NCI-H1105 (cell line): Measurements from ENCODE around the gene RETREG3.
"Not testable (repeated sequence)": the region's sequence is repeated elsewhere in the genome, so short reads cannot be mapped to it uniquely, and the experiment has no call there.

Source experiments
- DNase-seq: peaks from one replicate; lab custom pipeline; 2025; lab: John Stamatoyannopoulos, UW

Gene RETREG3, protein sequence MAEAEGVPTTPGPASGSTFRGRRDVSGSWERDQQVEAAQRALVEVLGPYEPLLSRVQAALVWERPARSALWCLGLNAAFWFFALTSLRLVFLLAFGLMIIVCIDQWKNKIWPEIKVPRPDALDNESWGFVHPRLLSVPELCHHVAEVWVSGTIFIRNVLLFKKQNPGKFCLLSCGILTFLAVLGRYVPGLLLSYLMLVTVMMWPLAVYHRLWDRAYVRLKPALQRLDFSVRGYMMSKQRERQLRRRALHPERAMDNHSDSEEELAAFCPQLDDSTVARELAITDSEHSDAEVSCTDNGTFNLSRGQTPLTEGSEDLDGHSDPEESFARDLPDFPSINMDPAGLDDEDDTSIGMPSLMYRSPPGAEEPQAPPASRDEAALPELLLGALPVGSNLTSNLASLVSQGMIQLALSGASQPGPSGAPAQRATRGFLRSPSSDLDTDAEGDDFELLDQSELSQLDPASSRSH

DNA sequence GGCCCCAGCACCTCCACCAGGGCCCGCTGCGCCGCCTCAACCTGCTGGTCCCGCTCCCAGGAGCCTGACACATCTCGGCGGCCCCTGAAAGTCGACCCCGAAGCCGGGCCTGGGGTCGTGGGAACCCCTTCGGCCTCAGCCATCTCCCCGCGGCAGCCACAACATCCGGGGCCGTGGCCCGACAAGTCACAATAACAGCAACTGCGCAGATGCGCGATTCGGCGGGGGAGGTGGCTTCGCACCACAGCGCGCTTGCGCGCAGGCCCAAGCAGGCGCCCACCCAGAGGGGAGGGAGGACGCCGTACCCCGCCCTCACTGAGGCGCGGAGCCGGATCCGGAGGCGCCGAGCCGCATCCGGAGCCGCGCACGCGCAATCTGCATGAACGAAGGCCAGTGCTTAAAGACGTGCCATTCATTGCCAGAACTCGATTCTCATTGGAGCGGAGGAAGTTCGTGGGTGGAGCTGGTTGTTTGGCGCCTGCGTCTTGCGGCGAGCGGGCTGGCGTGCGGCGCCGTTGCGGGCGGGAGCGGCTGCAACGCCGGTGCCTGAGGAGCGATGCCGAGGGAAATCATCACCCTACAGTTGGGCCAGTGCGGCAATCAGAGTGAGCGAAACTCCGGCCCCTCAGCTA is at the start of gene RETREG3, which contains the start of gene TUBG1:
Gene RETREG3, minus strand, starts transcription at position 193 of the 632 bp plus-strand sequence. Its CDS starts 50 bp downstream, at position 143.
Gene TUBG1, plus strand, starts transcription at position 502 of the 632 bp plus-strand sequence. Its CDS starts 55 bp downstream, at position 557.
- peak; percentile 97 for DNase-seq

DNA sequence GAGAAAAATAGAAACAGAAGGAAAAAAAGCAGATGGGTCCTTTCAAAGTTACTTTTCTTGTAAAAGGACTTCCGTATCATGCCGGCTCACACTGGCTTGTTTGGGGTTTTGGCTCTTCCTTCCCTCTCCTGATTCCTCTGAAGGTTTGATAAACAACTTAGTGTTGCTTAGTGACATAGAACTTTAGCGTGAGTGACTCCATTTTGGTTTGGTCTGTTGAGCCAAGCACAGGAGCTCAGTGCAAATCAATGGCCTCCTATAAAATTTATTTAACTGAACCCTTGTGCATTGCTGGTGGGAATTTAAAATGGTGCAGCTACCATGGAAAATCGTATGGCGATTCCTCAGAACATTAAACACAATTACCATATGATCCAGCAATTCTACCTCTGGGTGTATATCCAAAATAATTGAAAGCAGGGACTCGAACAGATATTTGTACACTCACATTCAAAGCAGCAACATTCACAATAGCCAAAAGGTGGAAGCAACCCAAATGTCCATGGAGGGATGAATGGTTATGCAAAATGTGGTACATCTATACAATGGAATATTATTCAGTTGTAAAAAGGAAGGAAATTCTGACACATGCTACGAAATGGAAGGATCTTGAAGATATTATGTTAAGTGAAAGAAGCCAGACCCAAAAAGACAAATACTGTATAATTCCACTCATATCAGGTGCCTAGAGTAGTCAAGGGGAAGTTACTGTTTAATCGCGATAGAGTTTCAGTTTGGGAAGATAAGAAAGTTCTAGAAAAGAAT is 48.8 kb upstream of the RETREG3 start:
- no peak for DNase-seq

DNA sequence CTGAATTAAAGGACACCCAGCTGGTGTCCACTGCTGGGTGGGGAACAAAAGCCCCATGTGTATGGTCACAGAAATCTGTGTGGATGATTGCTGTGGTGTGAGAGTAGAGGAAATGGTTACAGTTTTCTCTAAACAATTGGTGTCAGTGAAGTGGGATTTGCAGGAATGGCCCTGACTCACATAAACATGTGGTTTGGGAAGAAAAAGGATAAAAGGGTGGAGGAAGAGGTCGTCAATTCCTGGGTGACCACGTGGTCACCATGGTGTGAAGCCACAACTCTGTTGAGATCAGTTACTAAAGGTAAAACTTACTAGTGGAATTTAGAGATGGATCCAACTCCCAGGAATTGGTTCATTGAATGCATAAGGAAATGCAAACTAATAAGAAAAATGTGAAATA is 46.4 kb upstream of the RETREG3 start:
- DNase-seq: no peak

DNA sequence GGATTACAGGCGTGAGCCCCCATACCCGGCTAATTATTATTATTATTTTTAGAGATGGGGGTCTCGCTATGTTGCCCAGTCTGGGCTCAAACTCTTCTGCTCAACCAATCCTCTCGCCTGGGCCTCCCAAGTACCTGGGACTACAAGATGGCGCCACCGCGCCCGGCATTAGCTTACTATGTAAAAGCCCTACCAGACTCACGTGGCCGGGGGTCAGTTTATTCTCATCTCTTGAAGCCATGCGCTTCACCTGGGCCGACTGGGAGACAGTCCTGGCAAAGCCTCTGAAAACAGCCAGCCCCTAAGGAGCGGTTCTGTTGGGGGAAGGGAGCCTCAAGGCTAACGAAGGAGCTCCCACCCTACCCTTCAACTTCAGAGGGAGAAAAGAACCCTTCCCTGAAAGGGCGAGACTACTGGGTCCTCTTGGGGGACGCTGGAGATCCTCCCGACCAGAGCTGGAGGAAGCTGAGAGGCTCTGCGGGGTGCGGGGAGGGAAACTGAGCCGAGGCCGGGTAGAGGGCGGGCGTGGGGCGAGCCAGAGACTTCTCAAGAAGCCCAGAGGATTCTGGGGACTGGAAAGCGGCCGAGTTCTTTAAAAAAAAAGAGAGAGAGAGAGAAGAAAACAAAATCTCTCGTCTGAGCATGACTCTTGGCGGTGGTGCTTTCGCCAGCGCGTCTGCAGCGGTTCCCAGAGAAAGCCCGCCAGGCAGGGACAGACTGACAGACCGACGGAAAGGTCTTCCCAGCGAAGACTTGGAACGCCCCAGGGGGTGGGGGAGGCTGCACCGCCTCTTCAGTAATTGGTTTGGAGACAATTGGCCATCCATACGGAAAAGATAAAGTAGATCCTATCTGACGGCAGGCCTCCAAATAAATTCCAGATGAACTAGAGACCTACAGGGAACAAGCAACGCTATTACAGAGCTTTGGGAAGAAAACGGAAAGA is 44.3 kb upstream of the RETREG3 start:
- DNase-seq: no peak

DNA sequence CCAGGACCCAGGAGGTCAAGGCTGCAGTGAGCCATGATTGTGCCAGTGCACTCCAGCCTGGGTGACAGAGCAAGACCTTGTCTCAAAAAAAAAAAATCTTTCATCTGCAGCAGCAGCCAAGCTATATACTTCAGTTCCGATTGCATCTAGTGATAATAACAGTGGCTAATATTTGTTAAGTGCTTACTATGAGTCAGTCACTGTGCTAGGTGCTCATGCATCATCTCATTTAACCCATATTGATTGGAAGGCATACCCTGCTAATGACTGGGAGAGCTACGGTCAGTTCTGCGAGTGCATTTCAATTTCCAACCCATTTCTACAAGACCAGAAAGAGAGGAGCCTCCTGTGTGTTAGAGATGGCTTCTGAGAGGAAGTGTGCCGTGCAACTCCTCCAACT is 42.2 kb upstream of the RETREG3 start:
- no peak for DNase-seq

DNA sequence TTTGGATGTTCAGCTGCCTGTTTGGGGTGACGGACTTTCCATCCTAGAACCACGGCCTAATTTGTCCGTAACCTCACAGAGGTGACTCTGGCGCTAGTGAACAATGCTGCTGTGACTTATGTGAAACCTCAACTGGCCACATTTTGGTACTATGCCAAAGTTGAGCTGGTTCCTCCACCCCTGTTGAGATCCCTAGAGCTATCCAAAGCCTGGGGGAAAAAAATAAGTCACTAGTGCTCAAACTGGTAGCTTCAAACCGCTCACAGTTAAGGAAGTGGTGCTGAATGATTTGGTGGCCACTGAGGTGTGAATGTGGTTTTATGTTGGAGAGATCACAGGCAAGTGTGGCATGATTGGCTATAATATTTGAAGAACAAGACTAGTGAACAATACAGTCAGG is 38.6 kb upstream of the RETREG3 start:
- no peak for DNase-seq

DNA sequence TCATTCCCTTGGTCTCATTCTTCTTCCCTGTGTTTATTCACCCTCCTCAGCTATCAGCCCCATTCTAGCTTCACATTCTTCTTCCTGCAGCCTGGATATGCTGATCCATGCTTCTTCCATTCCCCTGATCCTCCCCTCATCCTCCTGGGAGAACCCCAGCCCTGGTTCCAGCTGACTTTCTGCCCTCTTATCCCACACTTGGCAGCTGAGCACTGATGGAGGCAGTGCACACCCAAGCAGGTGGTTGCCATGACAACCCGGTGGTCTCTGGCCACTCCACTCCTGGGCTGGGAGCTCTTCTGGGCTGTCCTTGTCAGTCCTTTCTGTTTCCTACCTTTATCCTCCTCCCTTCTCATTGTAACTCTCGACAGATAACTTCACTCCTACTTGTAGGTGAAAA is 33.2 kb upstream of the RETREG3 start:
- DNase-seq: peak; percentile 14

DNA sequence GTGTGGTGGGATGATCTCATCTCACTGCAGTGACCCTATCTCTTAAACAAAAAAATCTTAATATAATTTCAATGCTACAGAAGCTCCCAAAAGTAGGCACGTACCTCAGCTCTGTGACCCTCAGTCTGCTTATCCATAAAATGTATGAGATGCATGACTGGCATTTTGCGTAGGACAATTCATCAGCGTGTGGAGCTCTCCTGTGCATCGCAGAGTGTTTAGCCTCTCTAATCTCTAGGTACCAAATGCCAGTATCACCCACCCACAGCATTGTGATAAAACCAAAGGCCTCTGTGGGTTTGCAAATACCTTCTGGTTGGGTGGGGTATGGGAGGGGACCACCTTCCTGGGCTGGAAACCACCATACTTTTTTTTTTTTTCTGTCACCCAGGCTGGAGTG is 30.9 kb upstream of the RETREG3 start:
- no peak for DNase-seq

DNA sequence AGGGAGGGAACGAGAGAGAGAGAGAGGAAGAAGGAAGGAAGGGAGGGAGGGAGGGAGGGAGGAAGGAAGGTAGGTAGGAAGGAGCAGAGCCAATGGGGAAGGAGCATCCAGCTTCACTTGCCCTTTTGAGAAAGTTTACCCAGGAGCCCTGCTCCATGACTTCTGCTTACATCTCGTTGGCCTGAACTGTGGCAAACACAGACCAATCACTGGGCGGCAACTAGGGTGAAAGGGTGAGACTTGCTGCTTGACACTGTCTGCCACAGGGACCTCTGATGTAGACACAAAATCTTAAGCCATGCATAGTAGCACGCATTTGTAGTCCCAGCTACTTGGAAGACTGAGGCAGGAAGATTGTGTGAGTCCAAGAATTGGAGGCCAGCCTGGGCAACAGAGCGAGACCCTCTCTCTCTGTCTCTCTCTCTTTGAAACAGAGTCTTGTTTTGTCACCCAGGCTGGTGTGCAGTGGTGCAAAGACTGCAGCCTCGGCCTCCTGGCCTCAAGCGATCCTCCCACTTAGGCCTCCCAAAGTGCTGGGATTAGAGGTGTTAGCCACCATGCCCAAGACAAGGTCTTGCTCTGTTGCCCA is 30.4 kb upstream of the RETREG3 start:
- DNase-seq: no peak

DNA sequence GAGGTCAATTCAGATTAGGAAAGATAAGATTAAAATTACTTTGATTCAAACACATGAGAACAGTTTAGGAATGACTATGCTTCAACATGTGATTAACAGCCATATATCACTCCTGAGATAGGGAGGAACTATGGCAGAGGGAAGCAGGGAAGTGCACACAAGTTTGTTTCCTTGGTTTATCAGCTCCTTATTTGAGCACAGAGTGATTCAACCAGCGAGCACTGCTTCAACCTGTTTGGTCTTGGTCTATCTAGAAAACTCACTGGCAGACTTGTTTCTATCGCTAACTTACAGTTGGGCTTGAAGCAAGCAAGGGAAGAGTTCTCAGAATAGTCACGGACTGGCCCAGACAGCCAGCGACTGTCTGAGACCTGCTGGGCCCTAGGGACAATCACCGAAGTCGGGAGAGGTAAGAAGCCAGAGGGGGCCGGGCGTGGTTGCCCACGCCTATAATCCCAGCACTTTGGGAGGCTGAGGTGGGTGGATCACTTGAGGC is 23.8 kb upstream of the RETREG3 start:
- DNase-seq: no peak

DNA sequence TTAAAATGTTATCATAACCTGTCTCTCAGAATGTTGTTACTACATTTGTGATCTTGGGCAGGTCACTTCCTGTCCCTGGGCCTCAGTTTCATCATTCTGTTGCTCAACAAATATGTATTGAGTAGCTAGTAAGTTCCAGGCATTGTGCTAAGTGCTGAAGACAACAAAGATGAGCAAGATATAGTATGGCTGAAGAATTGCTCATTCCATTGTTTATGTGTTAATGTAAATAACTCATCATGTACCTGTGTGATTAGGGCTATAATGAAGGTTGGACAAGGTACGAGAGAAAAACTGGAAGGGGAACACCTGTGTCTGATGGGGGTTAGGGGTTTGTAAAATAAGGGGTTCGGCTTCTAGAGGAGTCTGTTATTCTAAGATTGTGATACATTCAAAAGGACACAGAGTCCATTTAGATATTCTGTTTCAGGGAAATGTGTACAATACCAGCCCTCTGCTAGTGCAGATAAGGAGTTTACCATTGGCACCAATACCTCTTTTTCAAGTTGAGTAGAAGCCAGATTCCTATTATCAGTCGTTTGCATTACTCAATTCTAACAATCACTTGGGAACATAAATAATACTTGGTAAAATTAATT is 20.3 kb upstream of the RETREG3 start:
- DNase-seq: no peak

DNA sequence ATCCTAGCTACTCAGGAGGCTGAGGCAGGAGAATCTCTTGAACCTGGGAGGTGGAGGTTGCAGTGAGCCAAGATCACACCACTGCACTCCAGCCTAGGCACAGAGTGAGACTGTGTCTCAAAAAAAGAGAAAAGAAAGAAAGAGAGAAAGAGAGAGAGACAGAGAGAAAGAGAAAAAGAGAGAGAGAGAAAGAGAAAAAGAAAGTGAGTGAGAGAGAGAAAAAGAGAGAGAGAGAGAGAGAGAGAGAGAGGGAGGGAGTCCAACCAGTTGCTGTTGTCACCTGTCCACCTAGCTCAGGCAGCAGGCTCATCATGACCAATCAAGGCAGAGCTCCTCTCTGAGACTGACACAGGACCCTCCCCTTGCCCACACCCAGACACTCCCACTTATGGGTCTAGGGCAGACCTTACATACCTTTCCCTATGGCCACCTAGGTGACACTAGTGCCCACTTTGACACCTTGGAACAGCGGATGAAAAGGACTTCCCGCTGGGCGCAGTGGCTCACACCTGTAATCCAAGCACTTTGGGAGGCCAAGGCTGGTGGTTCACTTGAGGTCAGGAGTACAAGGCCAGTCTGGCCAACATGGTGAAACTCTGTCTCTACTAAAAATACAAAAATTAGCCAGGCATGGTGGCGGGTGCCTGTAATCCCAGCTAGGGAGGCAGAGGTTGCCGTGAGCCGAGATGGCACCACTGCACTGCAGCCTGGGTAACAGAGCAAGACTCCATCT is 18.0 kb upstream of the RETREG3 start:
- DNase-seq: not testable (repeated sequence)

DNA sequence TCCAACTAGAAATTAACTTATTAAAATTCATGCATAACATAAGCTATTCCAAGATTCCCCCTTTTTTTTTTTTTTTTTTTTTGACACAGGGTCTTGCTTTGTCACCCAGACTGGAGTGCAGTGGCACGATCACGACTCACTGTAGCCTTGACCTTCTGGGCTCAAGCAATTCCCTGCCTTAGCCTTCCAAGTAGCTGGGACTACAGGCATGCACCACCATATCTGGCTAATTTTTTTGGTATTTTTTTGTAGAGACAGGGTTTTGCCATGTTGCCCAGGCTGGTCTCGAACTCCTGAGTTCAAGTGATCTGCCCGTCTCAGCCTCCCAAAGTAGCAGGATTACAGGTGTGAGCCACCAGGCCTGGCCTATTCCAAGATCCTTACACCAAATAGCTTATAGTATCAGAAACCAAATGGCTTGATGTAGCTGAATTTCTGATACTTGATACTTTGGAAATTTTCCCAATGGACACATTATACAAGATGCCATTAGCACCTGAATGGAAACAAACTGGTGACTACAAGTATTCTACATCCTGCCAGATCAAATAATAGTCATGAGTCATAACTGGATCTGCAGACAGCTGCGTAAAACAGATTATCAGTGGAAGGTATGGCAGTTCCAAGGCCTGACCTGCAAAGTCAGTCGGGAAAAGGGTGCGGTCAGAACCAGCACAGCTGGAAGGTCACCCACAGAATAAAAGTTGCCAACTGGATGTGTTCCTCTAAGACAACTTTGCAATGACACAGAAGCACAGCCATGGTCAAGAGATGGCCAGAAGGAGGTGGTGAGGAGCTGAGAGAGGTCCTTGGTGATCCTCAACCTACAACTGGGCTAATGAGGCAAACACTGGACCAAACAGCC is 14.8 kb upstream of the RETREG3 start:
- no peak for DNase-seq

DNA sequence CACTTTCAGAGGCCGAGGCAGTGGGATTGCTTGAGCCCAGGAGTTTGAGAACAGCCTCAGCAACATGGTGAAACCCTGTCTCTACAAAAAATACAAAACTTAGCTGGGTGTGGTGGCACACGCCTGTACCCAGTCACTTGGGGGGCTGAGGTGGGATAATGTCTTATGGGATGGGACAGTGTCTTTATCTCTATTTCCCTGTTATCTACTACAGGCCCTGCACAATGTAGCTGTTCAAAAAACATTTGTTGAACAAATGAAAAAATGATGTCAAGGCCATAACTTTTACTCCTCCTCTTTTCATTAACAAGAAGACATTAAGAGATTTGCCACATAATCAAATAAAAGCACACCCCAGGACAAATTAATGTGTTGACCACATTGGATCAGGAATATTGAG is 14.1 kb upstream of the RETREG3 start:
- DNase-seq: no peak

DNA sequence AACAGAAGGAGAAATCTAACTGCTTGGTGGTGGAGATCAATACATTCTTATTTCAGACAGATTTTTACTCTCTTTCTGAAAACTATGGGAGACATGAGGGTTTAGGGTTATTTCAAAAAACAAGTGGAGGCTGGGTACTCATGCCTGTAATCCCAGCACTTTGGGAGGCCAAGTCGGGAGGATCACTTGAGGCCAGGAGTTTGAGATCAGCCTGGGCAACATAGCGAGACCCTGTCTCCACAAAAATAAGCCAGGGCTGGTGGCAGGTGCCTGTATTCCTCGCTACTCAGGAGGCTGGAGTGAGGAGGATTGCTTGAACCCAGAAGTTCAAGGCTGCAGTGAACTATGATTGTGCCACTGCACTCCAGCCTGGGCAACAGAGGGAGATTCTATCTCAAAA is 12.8 kb upstream of the RETREG3 start:
- DNase-seq: not testable (repeated sequence)

DNA sequence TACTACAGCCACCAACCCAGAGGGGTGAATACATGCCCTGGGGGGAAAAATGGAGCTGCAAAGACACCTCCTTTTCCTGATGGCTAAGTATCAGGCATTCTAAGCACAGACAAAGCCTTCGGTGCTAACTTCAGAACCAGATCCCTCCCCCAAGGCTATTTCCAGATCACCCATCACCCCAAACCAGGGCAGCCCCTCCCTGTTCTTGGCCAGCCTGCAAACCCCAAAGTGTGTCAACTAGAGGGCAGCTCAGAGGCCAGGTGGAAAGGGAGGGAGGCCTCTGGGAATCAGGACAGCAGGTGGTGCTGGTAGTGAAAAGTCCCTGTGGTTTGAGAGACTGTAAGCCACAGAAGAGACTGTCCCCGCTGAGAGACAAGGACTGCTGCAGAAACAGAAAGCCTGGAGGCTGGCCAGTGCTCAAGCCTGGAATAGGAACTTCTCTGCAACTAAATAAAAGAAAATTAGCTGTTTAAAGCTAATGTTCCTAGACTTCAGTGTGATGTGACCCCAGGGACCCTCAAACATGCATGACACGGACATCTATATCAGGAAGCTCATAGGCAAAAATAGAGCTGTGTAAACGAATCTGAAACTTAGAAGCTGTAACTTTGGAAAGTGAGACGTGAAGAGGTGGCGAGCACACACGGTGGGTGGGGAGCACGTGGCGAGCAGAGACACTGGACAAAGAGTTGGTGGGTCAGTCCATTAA is 9.4 kb upstream of the RETREG3 start:
- DNase-seq: peak; percentile 26

DNA sequence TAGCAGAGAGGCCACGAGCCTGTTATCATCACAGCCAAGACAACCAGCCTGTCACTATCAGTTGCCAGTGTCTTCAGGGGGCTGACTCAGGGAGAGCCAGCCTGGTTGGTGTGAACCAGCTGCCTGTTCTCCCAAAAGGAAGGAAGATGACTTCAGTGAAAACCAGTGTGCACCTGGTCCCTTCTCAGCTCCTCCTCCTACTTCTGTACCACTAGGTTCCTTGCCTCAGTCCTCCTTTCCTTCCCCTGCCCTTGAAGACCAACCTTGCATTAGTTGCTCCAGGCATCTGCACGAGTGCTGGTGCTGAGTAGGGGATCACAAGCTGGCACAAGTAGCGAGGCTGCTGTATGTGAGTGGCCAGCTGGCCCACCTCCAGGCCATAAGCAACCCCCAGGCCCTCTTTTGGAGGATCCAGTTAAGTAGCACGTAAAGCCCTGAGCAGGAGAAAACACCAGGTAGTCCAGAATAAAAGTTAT is 8.8 kb upstream of the RETREG3 start:
- no peak for DNase-seq

DNA sequence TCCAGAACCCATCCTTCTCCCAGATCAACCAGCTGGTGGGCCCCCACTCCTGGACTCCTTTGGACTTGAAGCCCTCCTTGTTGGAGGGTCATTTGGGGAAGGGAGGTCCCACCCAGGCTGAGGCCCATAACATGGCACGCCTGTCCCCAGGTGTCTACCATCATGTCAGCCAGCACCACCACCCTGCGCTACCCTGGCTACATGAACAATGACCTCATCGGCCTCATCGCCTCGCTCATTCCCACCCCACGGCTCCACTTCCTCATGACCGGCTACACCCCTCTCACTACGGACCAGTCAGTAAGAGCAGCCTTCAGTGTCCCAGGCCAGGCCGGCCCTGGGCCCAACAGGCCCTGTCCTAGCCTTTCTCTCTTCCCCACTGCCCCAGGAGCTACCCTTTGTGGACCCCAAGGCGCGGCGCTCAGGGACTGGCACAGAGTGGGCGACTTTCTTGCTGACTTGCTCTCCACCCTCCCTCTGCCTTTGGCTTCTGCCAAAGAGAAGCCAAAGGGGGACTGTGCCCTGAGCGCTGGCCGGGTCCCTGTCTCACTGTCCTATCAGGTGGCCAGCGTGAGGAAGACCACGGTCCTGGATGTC is 4.6 kb upstream of the RETREG3 start:
- no peak for DNase-seq
